A549 (cell line): ENCODE results near the gene PAN3. TPM values are rescaled to one million over a fixed set of nuclear protein-coding genes. Genes with fewer than 3 reads are reported as not detected.

Source experiments
- ATAC-seq, 2 experiments: fragments of 200-7000 bp in 1 of 2; fragments of >200 bp in 1 of 2; cut with Nextera tagmentation in 1 of 2; cut with Tn5 transposase in 1 of 2; 3 replicates each; pipeline versions ENCODE4 v1.8.0 to v1.9.1; 2018 to 2020; ENCODE audit warnings: mild to moderate bottlenecking in 1 of 2, moderate library complexity in 1 of 2
- CTCF ChIA-PET: fragments of 300-600 bp; sonication (Branson Sonifier 250); formaldehyde crosslinking; extraction: SDS; loops from one replicate; lab custom pipeline; 2021; ENCODE audit warnings: antibody characterized with exemption, inconsistent platforms; lab: Yijun Ruan, JAX
- POLR2A ChIA-PET: fragments of 350-600 bp; formaldehyde crosslinking; extraction: SDS; loops from one replicate; lab custom pipeline; 2021; ENCODE audit warnings: antibody characterized with exemption, inconsistent platforms; lab: Yijun Ruan, JAX
- DNase-seq, 2 experiments: peaks; one replicate each; pipeline versions ENCODE4 v3.0.0 to v3.0.0-alpha.2; 2011 to 2016; ENCODE audit warnings: low read depth in 1 of 2, low spot score in 1 of 2
- FAIRE-seq: peaks from 2 replicates; lab custom pipeline; 2011; peaks lifted over from hg19 to GRCh38; lab: Jason Lieb, UNC
- H3K27ac ChIP-seq, 2 experiments: fragments of >200 bp; sonication (Bioruptor Twin); formaldehyde crosslinking; 3 replicates each; pipeline ENCODE4 v1.5.1; 2016 to 2017
- H3K4me1 ChIP-seq: fragments of >200 bp; sonication (Bioruptor Twin); formaldehyde crosslinking; 3 replicates; pipeline ENCODE4 v1.6.1; 2016
- H3K4me2 ChIP-seq: fragments of >200 bp; sonication (Bioruptor Twin); formaldehyde crosslinking; 3 replicates; pipeline ENCODE4 v1.6.1; 2016
- H3K4me3 ChIP-seq: fragments of >200 bp; sonication (Bioruptor Twin); formaldehyde crosslinking; 3 replicates; pipeline ENCODE4 v1.5.1; 2016
- H3K9me3 ChIP-seq: fragments of >200 bp; sonication (Bioruptor Twin); formaldehyde crosslinking; 3 replicates; pipeline ENCODE4 v1.6.1; 2016
- BHLHE40 ChIP-seq: IDR thresholded peaks from 2 replicates; pipeline ENCODE4 v1.6.1; 2012; ENCODE audit warnings: low read depth, low read length, inconsistent platforms
- CBX2 ChIP-seq: fragments of 200-600 bp; sonication (generic); IDR thresholded peaks from 2 replicates; pipeline ENCODE4 v1.6.1; 2016; ENCODE audit warnings: low read depth, mild to moderate bottlenecking, borderline replicate concordance
- CHD2 ChIP-seq: fragments of 150-350 bp; IDR thresholded peaks from 2 replicates; pipeline ENCODE4 v1.6.1; 2014; ENCODE audit warnings: low read length; ENCODE audit not compliant: partially characterized antibody
- EHF ChIP-seq: fragments of 250-450 bp; sonication (Bioruptor Pico); IDR thresholded peaks from 2 replicates; pipeline ENCODE4 v1.5.0; 2020; ENCODE audit warnings: mild to moderate bottlenecking
- EHMT2 ChIP-seq: fragments of 200-600 bp; sonication (generic); IDR thresholded peaks from 2 replicates; pipeline ENCODE4 v1.6.1; 2016; ENCODE audit warnings: antibody characterized with exemption, low read depth, mild to moderate bottlenecking, moderate library complexity
- EP300 ChIP-seq, 2 experiments: fragments of >200 bp; sonication (Bioruptor Twin); formaldehyde crosslinking; IDR thresholded peaks; 2 replicates in 1 of 2; 3 replicates in 1 of 2; pipeline ENCODE4 v1.6.1; 2016 to 2017
- FOXS1 ChIP-seq: fragments of 250-450 bp; sonication (Bioruptor Pico); IDR thresholded peaks from 2 replicates; pipeline ENCODE4 v1.5.0; 2020; ENCODE audit warnings: mild to moderate bottlenecking, moderate library complexity
- GATA3 ChIP-seq: IDR thresholded peaks from 2 replicates; pipeline ENCODE4 v1.6.1; 2012; ENCODE audit warnings: borderline replicate concordance
- HDAC2 ChIP-seq: fragments of 200-600 bp; sonication (generic); IDR thresholded peaks from 2 replicates; pipeline ENCODE4 v1.6.1; 2016
- HES2 ChIP-seq: fragments of >200 bp; sonication (Bioruptor Twin); formaldehyde crosslinking; IDR thresholded peaks from 2 replicates; pipeline ENCODE4 v1.6.1; 2016
- HEYL ChIP-seq: fragments of 250-450 bp; sonication (Bioruptor Pico); IDR thresholded peaks from 2 replicates; pipeline ENCODE4 v1.8.0; 2021; ENCODE audit warnings: mild to moderate bottlenecking, moderate library complexity
- JUN ChIP-seq, 2 experiments: fragments of >200 bp; sonication (Bioruptor Twin); formaldehyde crosslinking; IDR thresholded peaks; 2 replicates in 1 of 2; 3 replicates in 1 of 2; pipeline ENCODE4 v1.6.1; 2016 to 2017
- KDM5A ChIP-seq: fragments of 200-600 bp; sonication (generic); IDR thresholded peaks from 2 replicates; pipeline ENCODE4 v1.6.1; 2016; ENCODE audit warnings: antibody characterized with exemption, mild to moderate bottlenecking
- MAFK ChIP-seq: fragments of 450-650 bp; IDR thresholded peaks from 2 replicates; pipeline ENCODE4 v1.6.1; 2014; ENCODE audit not compliant: partially characterized antibody
- NFE2L2 ChIP-seq: fragments of 150-350 bp; conservative IDR thresholded peaks from 2 replicates; pipeline ENCODE4 v1.6.1; 2014; ENCODE audit warnings: low read length
- NR3C1 ChIP-seq: fragments of >200 bp; sonication (Bioruptor Twin); formaldehyde crosslinking; IDR thresholded peaks from 3 replicates; pipeline ENCODE4 v1.6.1; 2017
- PHF8 ChIP-seq: fragments of 200-600 bp; sonication (generic); IDR thresholded peaks from 2 replicates; pipeline ENCODE4 v1.6.1; 2016; ENCODE audit warnings: low read depth, mild to moderate bottlenecking, antibody characterized with exemption, moderate library complexity, borderline replicate concordance
- POLR2AphosphoS2 ChIP-seq: conservative IDR thresholded peaks from 2 replicates; pipeline ENCODE4 v1.6.1; 2012; ENCODE audit warnings: low read length, improper control_type of control experiment, inconsistent platforms
- RARB ChIP-seq: fragments of 250-450 bp; sonication (Bioruptor Pico); IDR thresholded peaks from 2 replicates; pipeline ENCODE4 v1.8.0; 2021; ENCODE audit warnings: mild to moderate bottlenecking, moderate library complexity
- RCOR1 ChIP-seq: fragments of 150-350 bp; IDR thresholded peaks from 2 replicates; pipeline ENCODE4 v1.6.1; 2014; ENCODE audit warnings: antibody characterized with exemption, low read length, low read depth
- SREBF2 ChIP-seq: fragments of 450-650 bp; IDR thresholded peaks from 2 replicates; pipeline ENCODE4 v1.6.1; 2014; ENCODE audit warnings: mild to moderate bottlenecking, moderate library complexity
- TFCP2L1 ChIP-seq: fragments of 250-450 bp; sonication (Bioruptor Pico); IDR thresholded peaks from 2 replicates; pipeline ENCODE4 v1.5.0; 2021; ENCODE audit warnings: mild to moderate bottlenecking
- USF2 ChIP-seq: fragments of 450-650 bp; IDR thresholded peaks from 2 replicates; pipeline ENCODE4 v1.6.1; 2014; ENCODE audit warnings: antibody characterized with exemption
- ZC3H11A ChIP-seq: fragments of 450-650 bp; IDR thresholded peaks from 2 replicates; pipeline ENCODE4 v1.6.1; 2014; ENCODE audit warnings: antibody characterized with exemption, mild to moderate bottlenecking
- ZFP36 ChIP-seq: fragments of 450-650 bp; IDR thresholded peaks from 2 replicates; pipeline ENCODE4 v1.6.1; 2014; ENCODE audit warnings: borderline replicate concordance; ENCODE audit not compliant: partially characterized antibody
- ZSCAN20 ChIP-seq: fragments of 250-450 bp; sonication (Bioruptor Pico); IDR thresholded peaks from 2 replicates; pipeline ENCODE4 v1.8.0; 2022; ENCODE audit warnings: mild to moderate bottlenecking, moderate library complexity
- WGBS: methylation state at CpG from one replicate; pipeline ENCODE4 v1.1.6; 2017; ENCODE audit errors: missing lambda C conversion rate; 5-methylcytosine and 5-hydroxymethylcytosine counted together
- polyA plus RNA-seq, 4 experiments: library from polyadenylated mRNA; depleted of rRNA in 3 of 4; stranded (reverse); fragments of >200 nt; fragmentation: RNase III in 1 of 4; extraction: RNeasy Plus Mini Kit Qiagen cat#74134 plus additional on column Dnase treatment in 1 of 4; gene quantifications; 2 replicates in 3 of 4; 3 replicates in 1 of 4; pipeline ENCODE4 v1.2.3, GENCODE V29; 2011 to 2017
- TF ChIP-seq, protein P1 (sequence below): fragments of 250-450 bp; sonication (Bioruptor Pico); IDR thresholded peaks from 2 replicates; pipeline ENCODE4 v1.5.0; 2020; ENCODE audit warnings: low read depth, mild to moderate bottlenecking, moderate library complexity
- TF ChIP-seq, protein P2 (sequence below): IDR thresholded peaks from 2 replicates; pipeline ENCODE4 v1.6.1; 2012; ENCODE audit warnings: low read depth, borderline replicate concordance
- TF ChIP-seq, protein P3 (sequence below): fragments of 250-450 bp; sonication (Bioruptor Pico); IDR thresholded peaks from 2 replicates; pipeline ENCODE4 v1.5.0; 2021; ENCODE audit warnings: mild to moderate bottlenecking, moderate library complexity, borderline replicate concordance

The PAN3 gene
- polyA plus RNA-seq, 2 of the 4 experiments (the other 2 are of a cell fraction), result 6.2 to 13.9 TPM

DNA sequence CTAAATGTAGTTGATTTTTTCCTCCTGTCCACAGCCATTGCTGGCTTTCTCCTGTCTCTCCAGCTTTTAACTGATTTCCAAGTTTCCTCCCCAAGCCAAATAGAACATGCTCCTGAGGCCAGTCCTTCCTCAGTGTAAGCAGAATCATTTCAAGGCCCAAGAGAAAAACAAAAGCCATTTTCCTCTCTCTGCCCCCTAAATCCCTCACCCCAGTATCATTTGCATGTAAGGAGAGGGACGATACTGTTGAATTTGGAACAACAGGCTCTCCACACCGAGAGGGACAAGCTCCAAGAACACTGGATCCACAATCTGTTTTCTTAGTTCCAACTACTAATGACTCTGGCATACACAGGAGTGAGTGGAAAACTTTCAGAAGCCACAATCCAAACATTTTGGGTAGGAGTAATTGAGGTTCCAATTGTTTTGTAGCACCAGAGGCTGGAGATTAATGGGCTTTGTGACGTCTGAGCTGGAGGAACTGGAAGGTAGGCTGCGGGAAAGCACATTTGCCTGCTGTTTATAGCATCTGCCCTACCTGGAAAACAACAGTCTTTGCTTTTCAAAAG lies 199.7 kb downstream of the PAN3 start (continued):
- TF ChIP-seq ZSCAN20 (CRISPR knock-in tag) (no peak), RCOR1 (no peak), JUN (IDR thresholded peaks at IDR 0.05) (no peak), HES2 (no peak), KDM5A (no peak), EHMT2 (no peak), BHLHE40 (no peak)

- H3K4me2 ChIP-seq, result no peak overlapping the region
- FAIRE-seq, result no peak
These were observed 200.4 kb downstream of the PAN3 start for GRCh38 chr13:28338742-28339141.

DNA sequence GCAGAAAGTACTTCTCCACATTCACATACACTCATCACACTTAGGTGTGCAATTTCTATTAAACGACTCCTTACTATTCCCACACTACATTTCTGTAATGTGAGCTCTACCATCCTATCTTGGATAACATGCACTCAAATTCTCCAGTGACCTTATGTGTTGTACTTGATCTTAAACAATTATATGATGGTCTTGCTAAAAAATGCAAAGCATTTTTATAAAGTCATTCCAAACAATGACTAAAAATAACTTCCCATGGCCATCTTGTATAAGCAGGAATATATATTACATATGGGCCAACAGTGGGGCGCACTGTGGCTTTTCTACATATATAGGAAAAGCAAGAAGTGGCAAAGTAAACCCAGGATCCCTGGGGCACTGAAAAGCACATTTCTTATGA lies 201.1 kb downstream of the PAN3 start:
- Histone ChIP-seq H3K4me1 (no peaks in the 10 kb centered on the region), H3K4me3 (no peak overlapping the region), H3K9me3 (no peaks in the 10 kb centered on the region), H3K27ac (no peak overlapping the region), H3K4me2 (no peak overlapping the region)
- TF ChIP-seq EP300 (IDR thresholded peaks at IDR 0.05), result no peak
- TF ChIP-seq GATA3, result no peak
- no peak for TF ChIP-seq HDAC2
- TF ChIP-seq CBX2, result no peak
- TF ChIP-seq, protein P1, sequence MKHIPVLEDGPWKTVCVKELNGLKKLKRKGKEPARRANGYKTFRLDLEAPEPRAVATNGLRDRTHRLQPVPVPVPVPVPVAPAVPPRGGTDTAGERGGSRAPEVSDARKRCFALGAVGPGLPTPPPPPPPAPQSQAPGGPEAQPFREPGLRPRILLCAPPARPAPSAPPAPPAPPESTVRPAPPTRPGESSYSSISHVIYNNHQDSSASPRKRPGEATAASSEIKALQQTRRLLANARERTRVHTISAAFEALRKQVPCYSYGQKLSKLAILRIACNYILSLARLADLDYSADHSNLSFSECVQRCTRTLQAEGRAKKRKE (CRISPR knock-in tag), result no peak
- no peak for TF ChIP-seq NR3C1
- no peak for TF ChIP-seq MAFK
- no peak for TF ChIP-seq PHF8
- TF ChIP-seq HEYL (CRISPR knock-in tag), result no peak
- TF ChIP-seq FOXS1 (CRISPR knock-in tag), result no peak
- TF ChIP-seq HES2, result no peak
- no peak for TF ChIP-seq BHLHE40
- TF ChIP-seq EHF, result no peak
- ChIA-PET POLR2A (no interaction called here), CTCF (interaction anchor here (1.0 kb wide), 1 partner anchor 15 kb away, joined by 3 read pairs; no protein-coding TSS in a partner anchor)
- DNase-seq (no peak), ATAC-seq (no peak), FAIRE-seq (no peak)
- WGBS, result 52% methylated on average over 2 of the region's 2 CpGs

More at GRCh38 chr13:28338742-28339141, 200.4 kb downstream of the PAN3 start:
- ChIA-PET POLR2A (no interaction called here), CTCF (interaction anchor here (1.0 kb wide), 1 partner anchor 14 kb away, joined by 3 read pairs; no protein-coding TSS in a partner anchor)
- ATAC-seq (no peak), DNase-seq (no peak)
- 94% methylated on average over 5 of the region's 6 CpGs for WGBS
- H3K4me1 ChIP-seq, result no peaks in the 10 kb centered on the region
- TF ChIP-seq USF2 (no peak), ZFP36 (no peak), BHLHE40 (no peak), ZC3H11A (no peak), POLR2AphosphoS2 (no peak), SREBF2 (no peak), RARB (no peak), NFE2L2 (no peak), TFCP2L1 (CRISPR knock-in tag) (no peak), PHF8 (no peak), KDM5A (no peak), CHD2 (no peak)
- TF ChIP-seq, protein P2, sequence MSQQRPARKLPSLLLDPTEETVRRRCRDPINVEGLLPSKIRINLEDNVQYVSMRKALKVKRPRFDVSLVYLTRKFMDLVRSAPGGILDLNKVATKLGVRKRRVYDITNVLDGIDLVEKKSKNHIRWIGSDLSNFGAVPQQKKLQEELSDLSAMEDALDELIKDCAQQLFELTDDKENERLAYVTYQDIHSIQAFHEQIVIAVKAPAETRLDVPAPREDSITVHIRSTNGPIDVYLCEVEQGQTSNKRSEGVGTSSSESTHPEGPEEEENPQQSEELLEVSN, result no peak
- TF ChIP-seq, protein P3, sequence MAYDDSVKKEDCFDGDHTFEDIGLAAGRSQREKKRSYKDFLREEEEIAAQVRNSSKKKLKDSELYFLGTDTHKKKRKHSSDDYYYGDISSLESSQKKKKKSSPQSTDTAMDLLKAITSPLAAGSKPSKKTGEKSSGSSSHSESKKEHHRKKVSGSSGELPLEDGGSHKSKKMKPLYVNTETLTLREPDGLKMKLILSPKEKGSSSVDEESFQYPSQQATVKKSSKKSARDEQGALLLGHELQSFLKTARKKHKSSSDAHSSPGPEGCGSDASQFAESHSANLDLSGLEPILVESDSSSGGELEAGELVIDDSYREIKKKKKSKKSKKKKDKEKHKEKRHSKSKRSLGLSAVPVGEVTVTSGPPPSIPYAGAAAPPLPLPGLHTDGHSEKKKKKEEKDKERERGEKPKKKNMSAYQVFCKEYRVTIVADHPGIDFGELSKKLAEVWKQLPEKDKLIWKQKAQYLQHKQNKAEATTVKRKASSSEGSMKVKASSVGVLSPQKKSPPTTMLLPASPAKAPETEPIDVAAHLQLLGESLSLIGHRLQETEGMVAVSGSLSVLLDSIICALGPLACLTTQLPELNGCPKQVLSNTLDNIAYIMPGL, result no peak
- H3K9me3 ChIP-seq, result no peaks in the 10 kb centered on the region
- no peak overlapping the region for H3K4me3 ChIP-seq
- H3K27ac ChIP-seq, result no peak overlapping the region
